CD4-positive, alpha-beta T cell (primary cell): ENCODE measurements around the gene OFD1. TPM values are rescaled to one million over a fixed set of nuclear protein-coding genes. Genes with fewer than 3 reads are reported as not detected.

Experiments
- ATAC-seq: fragments of 200-7000 bp; cut with Tn5 transposase; one replicate; pipeline ENCODE4 v1.10.0; 2022; ENCODE audit warnings: mild to moderate bottlenecking; ENCODE audit not compliant: poor library complexity
- CTCF ChIA-PET: fragments of 350-600 bp; sonication (Branson Sonifier 250); formaldehyde crosslinking; loops from one replicate; lab custom pipeline; 2021; ENCODE audit warnings: antibody characterized with exemption, inconsistent platforms; lab: Charles Lee
- POLR2A ChIA-PET: fragments of 350-600 bp; sonication (Branson Sonifier 250); formaldehyde crosslinking; loops from one replicate; lab custom pipeline; 2021; ENCODE audit warnings: antibody characterized with exemption, inconsistent platforms; lab: Charles Lee
- DNase-seq, 14 experiments: peaks; one replicate each; pipeline ENCODE4 v3.0.0-alpha.2; 2013 to 2020; ENCODE audit warnings: mixed read lengths in 2 of 14
- H3K27ac ChIP-seq, 2 donors: one replicate each; pipeline versions ENCODE4 v1.5.1 to v1.7.0; 2013; ENCODE audit warnings: low read length in 2 of 2, low read depth in 1 of 2, mild to moderate bottlenecking in 1 of 2
- H3K27me3 ChIP-seq, 2 experiments: 1 replicate in 1 of 2; 2 replicates in 1 of 2; pipeline versions ENCODE4 v1.6.1 to v1.7.0; 2013; ENCODE audit warnings: low read length in 2 of 2, control low read depth in 1 of 2, mild to moderate bottlenecking in 1 of 2, moderate library complexity in 1 of 2; ENCODE audit not compliant: insufficient read depth in 2 of 2, control insufficient read depth in 1 of 2
- H3K36me3 ChIP-seq: one replicate; pipeline ENCODE4 v1.6.1; 2013; ENCODE audit warnings: low read length, control low read depth; ENCODE audit not compliant: insufficient read depth
- H3K4me1 ChIP-seq: one replicate; pipeline ENCODE4 v1.6.1; 2013; ENCODE audit warnings: low read length, control low read depth; ENCODE audit not compliant: insufficient read depth
- H3K4me3 ChIP-seq: one replicate; pipeline ENCODE4 v1.5.1; 2013; ENCODE audit warnings: mild to moderate bottlenecking, low read length, moderate library complexity
- H3K9me3 ChIP-seq, 2 experiments: 1 replicate in 1 of 2; 2 replicates in 1 of 2; pipeline versions ENCODE4 v1.6.1 to v1.7.0; 2013; ENCODE audit warnings: low read length in 2 of 2, mild to moderate bottlenecking in 2 of 2, control low read depth in 1 of 2, moderate library complexity in 1 of 2; ENCODE audit not compliant: control insufficient read depth in 1 of 2, insufficient read depth in 1 of 2
- H3K27ac Mint-ChIP-seq: one replicate; pipeline ENCODE4 v1.8.0; 2020; ENCODE audit warnings: mixed read lengths
- H3K27me3 Mint-ChIP-seq: one replicate; pipeline ENCODE4 v1.8.0; 2021; ENCODE audit warnings: mixed read lengths
- H3K36me3 Mint-ChIP-seq: one replicate; pipeline ENCODE4 v1.8.0; 2021; ENCODE audit warnings: low read depth, mixed read lengths
- H3K4me1 Mint-ChIP-seq: one replicate; pipeline ENCODE4 v1.8.0; 2021; ENCODE audit warnings: low read depth, mixed read lengths
- H3K4me3 Mint-ChIP-seq: one replicate; pipeline ENCODE4 v1.8.0; 2020; ENCODE audit warnings: mild to moderate bottlenecking, mixed read lengths
- H3K9me3 Mint-ChIP-seq: one replicate; pipeline ENCODE4 v1.8.0; 2020; ENCODE audit warnings: mixed read lengths
- intact Hi-C, 2 experiments: fragments of 100-400 bp; cut with DNase I in 1 of 2; cut with micrococcal nuclease in 1 of 2; formaldehyde crosslinking; loops; one replicate each; pipeline versions ENCODE4 v1.15.1 to v1.9.0; 2023 to 2025; cut with DNase I, micrococcal nuclease
- total RNA-seq, 174 experiments: library from RNA in 2 of 174; stranded (reverse) in 2 of 174; gene quantifications; one replicate each; pipeline ENCODE4 v1.2.3 and lab custom pipeline; 2021 to 2026
- TF ChIP-seq, protein P1 (sequence below): fragments of 200-600 bp; IDR thresholded peaks from one replicate; pipeline ENCODE4 v1.8.0; 2022; ENCODE audit warnings: antibody characterized with exemption, mild to moderate bottlenecking

The OFD1 gene
- total RNA-seq, 2 experiments from 2014 or later = 59.1 to 60.0 TPM

DNA sequence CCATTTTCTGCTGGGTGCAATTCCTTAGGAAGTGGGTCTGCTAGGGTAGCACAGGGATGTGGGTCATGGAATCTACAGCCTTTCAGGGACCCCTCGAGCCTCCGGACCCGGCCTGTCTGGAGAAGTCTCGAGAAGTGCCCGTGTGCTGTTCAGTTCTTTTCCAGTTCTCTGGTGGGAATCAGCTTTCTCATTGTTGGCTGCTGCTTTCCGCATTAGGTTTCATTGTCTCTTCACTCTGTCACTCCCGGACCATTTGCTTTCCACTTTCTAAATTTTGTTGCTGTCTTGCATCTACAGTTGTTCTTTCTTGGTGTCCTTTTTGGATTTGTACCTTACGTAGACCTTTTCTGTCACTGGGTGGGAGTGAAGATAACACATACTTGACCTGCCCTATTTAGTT, 39.6 kb upstream of the OFD1 start:
- ChIA-PET POLR2A (interaction anchor here (0.6 to 1.3 kb wide), 3 partner anchors 33 to 718 kb away, joined by 3 to 4 read pairs (median 3); partner anchors contain the start of genes OFD1 and TRAPPC2), CTCF (no interaction called here)
- Histone ChIP-seq H3K27ac (no peak overlapping the region), H3K27me3 (no peaks in the 10 kb centered on the region), H3K4me3 (no peak overlapping the region), H3K9me3 (no peaks in the 10 kb centered on the region), H3K4me1 (peaks cover 40% of the 10 kb centered on the region), H3K36me3 (peaks cover 2% of the 10 kb centered on the region)
- H3K27ac Mint-ChIP-seq = no peak overlapping the region
- H3K4me3 Mint-ChIP-seq = peak overlapping the region; percentile 26
- DNase-seq (no peak), ATAC-seq (no peak)
- H3K36me3 Mint-ChIP-seq = peaks cover 13% of the 10 kb centered on the region
- intact Hi-C loops = loop anchor here (5.0 kb wide), 2 partner anchors 37 to 903 kb away; partner anchors contain the start of genes OFD1 (in 2 of the 2), TRAPPC2 (in 2 of the 2) and PRPS2 (in 1 of the 2)
- no peaks in the 10 kb centered on the region for H3K9me3 Mint-ChIP-seq
- no peaks in the 10 kb centered on the region for H3K27me3 Mint-ChIP-seq
- TF ChIP-seq, protein P1, sequence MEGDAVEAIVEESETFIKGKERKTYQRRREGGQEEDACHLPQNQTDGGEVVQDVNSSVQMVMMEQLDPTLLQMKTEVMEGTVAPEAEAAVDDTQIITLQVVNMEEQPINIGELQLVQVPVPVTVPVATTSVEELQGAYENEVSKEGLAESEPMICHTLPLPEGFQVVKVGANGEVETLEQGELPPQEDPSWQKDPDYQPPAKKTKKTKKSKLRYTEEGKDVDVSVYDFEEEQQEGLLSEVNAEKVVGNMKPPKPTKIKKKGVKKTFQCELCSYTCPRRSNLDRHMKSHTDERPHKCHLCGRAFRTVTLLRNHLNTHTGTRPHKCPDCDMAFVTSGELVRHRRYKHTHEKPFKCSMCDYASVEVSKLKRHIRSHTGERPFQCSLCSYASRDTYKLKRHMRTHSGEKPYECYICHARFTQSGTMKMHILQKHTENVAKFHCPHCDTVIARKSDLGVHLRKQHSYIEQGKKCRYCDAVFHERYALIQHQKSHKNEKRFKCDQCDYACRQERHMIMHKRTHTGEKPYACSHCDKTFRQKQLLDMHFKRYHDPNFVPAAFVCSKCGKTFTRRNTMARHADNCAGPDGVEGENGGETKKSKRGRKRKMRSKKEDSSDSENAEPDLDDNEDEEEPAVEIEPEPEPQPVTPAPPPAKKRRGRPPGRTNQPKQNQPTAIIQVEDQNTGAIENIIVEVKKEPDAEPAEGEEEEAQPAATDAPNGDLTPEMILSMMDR = no peak
- H3K4me1 Mint-ChIP-seq = peaks cover 80% of the 10 kb centered on the region

DNA sequence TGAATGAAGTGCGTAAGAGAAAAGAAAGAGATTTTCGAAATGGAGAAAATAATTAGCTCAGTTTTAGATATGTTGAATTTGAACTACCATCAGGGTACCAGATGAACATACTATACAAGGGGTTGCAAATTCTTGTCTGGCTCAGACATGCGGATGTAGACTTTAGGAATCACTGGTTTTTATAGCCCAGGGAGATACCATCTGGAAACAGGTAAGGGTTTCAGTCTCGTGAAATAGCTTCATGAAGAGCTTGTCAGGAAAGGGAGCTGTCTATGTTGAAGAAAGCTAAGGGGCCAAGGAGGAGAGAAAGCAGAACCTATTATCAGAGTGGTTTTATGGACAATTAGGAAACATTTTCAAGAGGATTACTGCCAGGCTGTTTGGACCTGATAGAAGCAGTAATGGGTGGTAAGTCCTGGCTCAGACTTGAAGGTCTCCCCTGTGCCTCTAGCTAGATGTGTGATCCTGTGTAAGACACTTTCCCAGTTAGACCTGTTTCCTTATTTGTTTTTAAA, 38.9 kb upstream of the OFD1 start:
- ChIA-PET CTCF (no interaction called here), POLR2A (interaction anchor here (1.3 kb wide), 1 partner anchor 39 kb away, joined by 4 read pairs; the partner anchor contains the start of genes OFD1 and TRAPPC2)
- ATAC-seq (no peak), DNase-seq (no peak)
- Mint-ChIP-seq H3K36me3 (peaks cover 13% of the 10 kb centered on the region), H3K27me3 (no peaks in the 10 kb centered on the region), H3K4me3 (peak overlapping the region; percentile 26), H3K27ac (peak overlapping the region; percentile 62), H3K4me1 (peaks cover 78% of the 10 kb centered on the region), H3K9me3 (no peaks in the 10 kb centered on the region)
- Histone ChIP-seq H3K9me3 (no peaks in the 10 kb centered on the region), H3K27ac (no peak overlapping the region), H3K36me3 (peaks cover 2% of the 10 kb centered on the region), H3K4me3 (no peak overlapping the region), H3K4me1 (peaks cover 39% of the 10 kb centered on the region), H3K27me3 (no peaks in the 10 kb centered on the region)
- TF ChIP-seq, protein P1 = no peak
- intact Hi-C loops = loop anchor here in 1 of 2 experiments (5.0 kb wide), 1 partner anchor 37 kb away; the partner anchor contains the start of genes OFD1 and TRAPPC2

- H3K4me3 ChIP-seq = no peak overlapping the region
- H3K4me3 Mint-ChIP-seq = no peak overlapping the region
- DNase-seq = peak in 1 of 14 experiments; percentile 15
Observed at GRCh38 chrX:13697455-13697854, 37.1 kb upstream of the OFD1 start.

More at GRCh38 chrX:13697455-13697854, 37.1 kb upstream of the OFD1 start:
- peak overlapping the region; percentile 62 for H3K27ac Mint-ChIP-seq
- no peaks in the 10 kb centered on the region for H3K9me3 Mint-ChIP-seq
- Histone ChIP-seq H3K27me3 (no peaks in the 10 kb centered on the region), H3K36me3 (peaks cover 2% of the 10 kb centered on the region), H3K4me1 (peaks cover 39% of the 10 kb centered on the region), H3K27ac (no peak overlapping the region), H3K9me3 (no peaks in the 10 kb centered on the region)
- H3K27me3 Mint-ChIP-seq = no peaks in the 10 kb centered on the region
- POLR2A ChIA-PET = interaction anchor here (1.6 to 1.8 kb wide), 2 partner anchors 9 to 37 kb away, joined by 6 to 7 read pairs; partner anchors contain the start of genes OFD1, RAB9A and TRAPPC2
- intact Hi-C loops = loop anchor here in 1 of 2 experiments (5.0 kb wide), 1 partner anchor 35 kb away; the partner anchor contains the start of genes OFD1 and TRAPPC2
- peaks cover 84% of the 10 kb centered on the region for H3K4me1 Mint-ChIP-seq
- peaks cover 24% of the 10 kb centered on the region for H3K36me3 Mint-ChIP-seq
- CTCF ChIA-PET = interaction anchor here (1.4 to 1.5 kb wide), 2 partner anchors 10 to 11 kb away, joined by 3 to 4 read pairs; no protein-coding TSS in a partner anchor
- TF ChIP-seq, protein P1 = no peak
- no peak for ATAC-seq
